Cerebellar cortex (tissue), 1 donor: ENCODE results near the gene MREG.
"Not testable (repeated sequence)": the region's sequence is repeated elsewhere in the genome, so short reads cannot be mapped to it uniquely, and the experiment has no call there.

Experiments used
- DNase-seq: peaks from one replicate; pipeline ENCODE4 v3.0.0-alpha.2; 2015; ENCODE audit warnings: low spot score

The MREG gene

DNA sequence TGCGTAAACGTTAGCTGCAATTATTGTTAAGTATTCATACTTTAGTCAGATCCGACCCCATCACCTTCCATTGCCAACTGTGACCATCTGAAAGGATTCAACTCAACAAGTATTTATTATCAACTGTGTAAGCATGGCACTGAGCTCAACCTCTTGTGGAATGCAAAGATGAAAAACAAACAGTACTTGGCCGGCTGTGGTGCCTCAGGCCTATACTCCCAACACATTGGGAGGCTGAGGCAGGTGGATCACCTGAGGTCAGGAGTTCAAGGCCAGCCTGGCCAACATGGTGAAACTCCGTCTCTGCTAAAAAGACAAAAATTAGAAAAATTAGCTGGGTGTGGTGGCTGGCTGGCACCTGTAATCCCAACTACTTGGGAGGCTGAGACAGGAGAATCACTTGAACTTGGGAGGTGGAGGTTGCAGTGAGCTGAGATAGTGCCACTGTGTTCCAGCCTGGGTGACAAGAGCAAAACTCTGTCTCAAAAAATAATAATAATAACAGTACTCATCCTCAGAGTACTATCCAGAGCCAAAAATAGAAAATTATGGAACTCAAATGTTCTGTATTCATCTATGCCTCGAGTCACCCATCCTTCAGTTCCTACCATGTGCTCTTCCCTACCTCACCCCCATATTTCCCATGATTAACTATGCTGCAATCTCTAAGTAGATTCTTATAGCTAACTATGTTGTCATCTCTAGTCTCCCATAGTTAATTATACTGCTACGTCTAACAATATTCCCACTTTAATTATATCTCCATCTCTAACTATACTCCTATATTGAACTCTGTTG is 8.6 kb upstream of the MREG start:
- DNase-seq = no peak

DNA sequence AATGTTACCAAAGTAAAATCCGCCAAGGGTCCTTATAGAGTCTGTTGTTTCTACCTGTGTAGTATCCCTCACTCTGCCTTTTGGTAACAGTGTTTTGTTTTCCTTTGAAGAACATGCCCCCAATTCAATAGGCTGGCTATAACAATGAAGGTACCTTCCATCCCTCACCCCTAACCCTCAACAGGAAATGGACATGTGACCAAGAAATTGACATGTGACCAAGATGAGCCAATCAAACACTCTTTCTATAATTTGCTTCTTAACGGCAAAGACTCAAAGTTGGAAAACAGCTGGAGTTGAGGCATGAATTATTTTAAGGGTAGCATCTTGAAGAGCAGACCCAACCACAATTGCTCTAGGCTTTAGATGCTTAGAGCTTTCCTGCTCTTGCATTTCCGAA is 5.4 kb upstream of the MREG start:
- no peak for DNase-seq

DNA sequence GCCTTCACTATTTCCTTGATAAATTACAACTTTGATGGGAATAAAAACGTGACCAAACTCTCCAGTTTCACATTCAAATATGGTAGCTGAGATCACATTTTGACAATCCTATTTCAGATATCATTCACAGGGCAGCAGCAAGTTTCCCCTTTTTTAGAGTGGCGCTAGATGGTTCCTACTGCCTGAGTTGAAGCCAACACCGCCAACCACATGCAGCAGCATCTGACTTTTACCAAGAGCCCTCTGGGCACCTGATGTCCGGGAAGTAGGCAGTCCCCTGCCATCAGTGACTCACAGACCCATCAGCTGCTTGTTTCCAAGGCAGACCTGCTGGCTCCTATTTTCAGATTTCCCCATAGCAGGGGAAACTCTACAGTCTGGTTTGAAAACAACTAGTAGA is 4.0 kb upstream of the MREG start:
- DNase-seq = peak; percentile 64

DNA sequence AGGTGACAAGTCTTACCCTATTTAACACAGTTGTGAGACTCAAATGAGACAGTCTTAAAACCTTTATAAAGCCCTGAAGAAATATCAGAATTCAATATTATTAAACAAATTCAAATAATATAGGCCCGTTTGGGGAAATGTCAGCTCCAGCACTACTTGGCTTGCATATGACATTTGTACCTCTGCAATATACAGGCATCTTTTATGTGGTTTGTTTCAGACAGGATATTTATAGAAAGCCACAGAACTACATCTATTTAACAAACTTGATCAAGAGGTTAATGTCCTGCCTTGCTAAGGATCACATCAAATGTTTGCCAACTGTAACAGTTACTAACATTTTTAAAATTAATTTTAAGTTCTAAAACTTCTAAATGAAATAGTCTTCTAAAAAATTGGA is 3.2 kb upstream of the MREG start:
- no peak for DNase-seq

DNA sequence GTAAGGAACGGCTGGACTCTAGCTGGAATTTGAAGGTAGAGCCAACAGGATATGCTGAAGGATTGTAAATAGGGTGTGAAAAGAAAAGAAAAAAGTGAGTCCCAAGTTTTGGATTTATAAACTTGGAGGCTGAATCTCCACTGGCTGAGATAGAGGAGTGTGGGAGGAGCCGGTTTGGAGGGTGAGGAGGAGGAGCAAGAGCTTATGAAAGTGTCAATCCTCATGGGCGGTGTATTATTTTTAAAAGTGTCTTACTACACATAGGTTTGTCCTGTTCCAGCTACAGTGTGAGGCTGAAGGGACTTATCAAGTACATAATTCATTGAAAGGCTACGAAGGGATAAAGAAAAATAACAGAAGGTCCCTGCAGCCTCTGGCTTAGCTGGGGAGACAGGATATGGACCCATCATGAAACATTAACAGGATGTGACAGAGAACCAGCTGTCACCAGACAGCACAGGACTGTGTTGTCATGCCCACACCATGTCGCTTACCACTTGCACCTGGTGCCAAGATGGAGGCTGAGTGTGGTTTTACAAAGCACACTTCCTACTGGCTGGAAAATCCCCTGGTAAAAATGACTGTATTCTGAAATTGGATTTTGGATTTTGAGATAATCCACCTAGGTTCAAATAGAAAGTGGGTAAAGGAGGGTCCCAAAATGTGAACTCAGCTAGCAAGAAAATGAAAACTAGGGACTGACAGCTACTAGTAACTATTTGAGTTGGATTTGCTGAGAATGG is 2.5 kb upstream of the MREG start:
- DNase-seq = peak; percentile 92

DNA sequence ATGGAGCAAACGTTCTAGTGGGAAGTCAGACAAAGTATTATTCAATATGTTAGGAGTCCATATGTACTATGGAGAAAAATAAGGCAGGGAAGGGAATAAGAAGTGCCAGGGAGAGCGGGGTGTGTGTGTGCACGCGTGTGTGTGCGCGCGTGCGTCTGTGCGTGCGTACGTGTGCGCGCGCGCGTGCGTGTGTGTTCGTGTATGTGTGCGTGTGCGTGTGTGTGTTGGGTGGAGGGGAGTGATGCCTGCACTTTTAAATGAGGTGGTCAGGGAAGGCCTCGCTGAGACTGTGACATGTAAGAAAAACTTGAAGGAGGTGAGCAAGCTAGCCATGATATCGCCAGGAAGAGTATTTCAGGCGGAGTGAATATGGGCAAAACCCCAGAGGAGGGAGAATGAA is 1.6 kb upstream of the MREG start:
- no peak for DNase-seq

DNA sequence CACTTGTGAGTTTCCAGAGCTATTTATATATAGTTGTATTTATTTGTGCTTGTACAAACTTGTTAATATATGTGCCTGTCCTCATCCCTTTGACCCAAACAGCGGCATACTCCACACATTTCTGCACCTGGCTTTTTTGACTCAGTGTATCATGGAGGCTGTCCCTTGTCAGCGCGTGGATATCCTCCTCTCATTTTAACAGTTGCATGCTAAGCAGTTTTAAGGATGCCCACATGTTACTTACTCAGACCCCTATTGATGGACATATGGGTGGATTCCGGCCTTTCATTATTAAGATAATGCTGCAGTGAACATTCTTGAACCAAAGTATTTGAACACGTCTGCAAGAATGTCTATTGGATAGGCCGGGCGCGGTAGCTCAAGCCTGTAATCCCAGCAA is 655 bp upstream of the MREG start:
- no peak for DNase-seq

DNA sequence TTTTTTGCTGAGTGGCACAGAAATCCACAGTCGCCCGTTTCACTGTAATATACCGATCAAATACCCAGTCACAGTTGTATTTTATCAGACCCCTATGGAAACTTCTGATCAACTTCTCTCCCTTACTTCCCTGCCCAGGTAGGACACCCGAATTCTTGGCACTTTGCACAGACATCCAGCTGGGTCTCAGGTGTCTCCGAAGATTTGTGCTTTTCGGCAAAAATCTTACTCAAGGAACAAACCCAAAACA is 596 bp downstream of the MREG start:
- DNase-seq = no peak

DNA sequence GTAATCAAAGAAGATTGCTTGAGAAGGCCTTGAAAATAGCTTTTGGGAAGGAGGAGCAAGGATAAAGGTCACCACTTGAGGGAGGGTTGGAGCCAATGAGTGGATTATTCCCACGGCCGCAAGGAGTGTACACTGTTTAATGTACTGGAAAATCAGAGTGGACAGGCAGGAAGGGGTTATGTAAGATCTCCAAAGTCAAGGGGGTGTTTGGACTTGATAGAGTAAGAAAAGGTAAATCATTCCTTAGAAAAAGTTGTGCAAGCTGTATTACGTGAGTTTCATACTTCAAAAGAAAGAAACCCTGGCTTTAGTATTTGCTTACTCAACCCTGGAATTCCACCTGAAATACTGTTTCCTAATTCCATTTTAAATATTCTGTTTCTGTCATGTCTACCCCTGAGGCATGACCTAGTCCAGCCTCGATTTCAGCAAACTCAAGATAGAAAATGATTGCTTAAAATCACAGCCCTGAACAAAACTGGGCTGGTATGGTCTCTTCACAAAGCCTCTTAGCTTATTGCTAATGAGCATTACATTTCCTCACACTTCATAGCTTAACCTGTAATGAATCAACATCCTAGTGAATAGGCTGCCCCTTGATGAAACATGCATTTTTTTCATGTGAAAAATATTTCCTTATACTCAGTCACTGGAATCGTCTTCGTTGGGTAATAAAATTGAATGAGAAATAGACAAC is 1.1 kb downstream of the MREG start:
- DNase-seq = peak; percentile 81

DNA sequence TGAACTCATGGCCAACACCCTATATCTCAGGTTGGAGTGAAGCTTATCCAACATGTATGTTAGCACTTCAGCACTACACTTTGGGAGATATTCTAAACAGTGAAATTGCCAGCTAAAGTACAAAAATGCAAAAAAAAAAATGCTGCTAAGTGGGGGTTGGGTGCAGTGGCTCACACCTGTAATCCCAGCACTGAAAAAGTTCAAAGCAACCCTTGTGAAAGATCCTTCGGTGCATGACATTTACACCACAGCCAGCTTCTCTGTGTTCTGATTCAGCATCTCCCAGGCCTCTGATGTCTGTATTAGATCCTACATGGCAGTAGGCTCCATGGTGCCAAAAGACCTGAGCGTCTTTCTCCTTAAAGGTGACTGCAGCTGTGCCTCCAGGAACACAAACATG is 4.1 kb downstream of the MREG start:
- not testable (repeated sequence) for DNase-seq

DNA sequence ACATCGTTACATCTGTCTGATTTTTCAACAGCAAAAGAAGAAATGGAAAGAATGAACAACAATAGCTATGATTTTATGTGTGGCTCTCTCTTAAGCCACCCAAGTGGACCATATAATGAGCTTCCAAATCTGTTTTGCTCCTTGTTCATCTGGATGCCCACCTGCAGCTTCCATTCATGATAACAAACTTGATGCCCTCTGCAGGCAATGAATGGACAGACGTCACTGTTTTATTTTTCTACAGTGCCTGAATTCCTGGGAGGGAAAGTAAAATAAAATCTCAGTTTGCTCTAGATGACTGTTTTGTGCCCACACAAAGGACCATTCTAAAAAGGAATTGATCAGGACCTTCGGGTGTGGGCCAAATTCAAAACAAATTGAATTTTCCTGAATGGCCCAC is 5.0 kb downstream of the MREG start:
- no peak for DNase-seq

DNA sequence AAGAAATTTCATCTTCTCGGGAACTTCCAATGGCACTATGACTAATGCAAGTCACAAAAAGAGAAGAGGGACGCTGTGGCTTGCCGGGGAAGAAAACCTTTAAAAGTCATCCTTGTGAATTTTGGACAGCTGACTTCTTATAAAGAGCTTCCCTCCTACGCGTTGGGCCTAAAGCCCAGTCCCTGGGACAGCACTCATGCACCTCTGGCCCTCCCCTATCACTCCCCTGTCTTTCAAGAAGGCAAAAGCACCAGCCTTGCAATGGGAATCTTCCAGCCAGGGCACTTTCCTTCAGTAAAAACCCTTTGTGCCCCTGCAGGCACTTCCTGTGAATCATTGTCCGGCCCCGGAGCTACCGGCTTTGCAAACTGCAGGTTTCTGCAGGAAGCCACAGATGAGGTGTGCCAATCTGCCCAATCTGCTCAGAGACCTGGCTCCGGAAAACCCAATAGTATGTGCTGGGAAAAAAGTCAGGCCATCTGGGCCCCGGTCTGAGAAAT is 7.1 kb downstream of the MREG start:
- peak; percentile 95 for DNase-seq

DNA sequence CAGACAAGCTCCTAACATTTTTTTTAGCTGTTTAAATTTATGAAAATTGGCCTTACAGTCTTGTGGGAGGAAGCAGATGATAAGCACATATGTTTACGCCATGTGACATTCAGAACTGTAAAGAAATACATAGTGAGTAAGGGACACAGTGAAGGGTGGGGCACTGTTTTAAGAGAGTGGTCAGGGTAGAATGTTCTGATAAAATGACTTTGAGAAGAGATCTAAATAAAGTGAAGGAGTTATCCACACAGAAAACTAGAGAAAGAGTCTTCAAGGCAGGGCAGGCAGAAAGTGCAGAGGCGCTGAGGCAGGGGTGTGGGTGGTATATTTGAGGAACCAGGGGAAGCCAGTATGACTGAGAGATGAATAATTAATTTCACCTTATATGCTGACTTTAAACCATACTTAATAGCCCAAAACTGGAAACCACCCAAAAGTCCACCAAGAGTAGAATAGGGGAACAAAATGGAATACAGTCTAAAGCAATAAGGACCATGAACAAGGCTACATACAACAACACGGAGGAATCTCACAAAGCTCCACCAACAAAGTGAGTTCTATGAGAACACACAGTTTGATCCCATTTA is 8.6 kb downstream of the MREG start:
- DNase-seq = no peak

DNA sequence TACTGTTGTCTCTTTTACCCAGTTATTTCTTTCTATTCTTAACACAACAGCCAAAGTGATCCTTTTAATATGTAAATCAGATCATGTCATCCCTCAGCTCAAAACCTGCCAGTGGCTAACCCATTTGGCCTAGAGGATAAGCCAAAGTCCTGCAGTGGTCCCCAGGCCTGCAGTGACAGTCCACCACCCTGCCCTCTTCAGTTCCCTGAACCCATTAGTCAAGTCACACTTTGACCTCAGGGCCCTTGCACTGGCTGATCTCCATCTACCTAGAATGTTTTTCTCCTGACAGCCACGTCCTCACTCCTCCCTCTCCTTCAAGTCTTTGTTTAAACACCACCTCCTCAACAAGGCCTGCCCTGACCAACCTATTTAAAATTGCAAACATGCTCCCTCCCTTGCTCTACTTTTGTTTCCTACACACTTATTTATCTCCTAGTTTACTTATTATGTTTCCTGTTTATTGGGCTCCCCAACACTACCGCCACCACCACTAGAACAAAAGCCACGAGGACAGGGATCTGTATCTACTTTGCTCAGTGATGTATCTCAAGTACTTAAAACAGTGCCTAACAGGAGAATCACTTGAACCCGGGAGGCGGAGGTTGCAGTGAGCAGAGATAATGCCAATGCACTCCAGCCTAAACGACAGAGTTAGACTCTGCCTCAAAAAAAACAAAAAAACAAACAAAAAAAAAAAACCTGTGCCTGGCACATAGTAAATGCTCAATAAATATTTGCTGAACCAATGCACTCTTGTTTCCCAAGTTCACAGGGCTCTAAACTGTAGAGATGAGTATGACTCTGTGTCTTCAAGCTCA is 9.3 kb downstream of the MREG start:
- no peak for DNase-seq

DNA sequence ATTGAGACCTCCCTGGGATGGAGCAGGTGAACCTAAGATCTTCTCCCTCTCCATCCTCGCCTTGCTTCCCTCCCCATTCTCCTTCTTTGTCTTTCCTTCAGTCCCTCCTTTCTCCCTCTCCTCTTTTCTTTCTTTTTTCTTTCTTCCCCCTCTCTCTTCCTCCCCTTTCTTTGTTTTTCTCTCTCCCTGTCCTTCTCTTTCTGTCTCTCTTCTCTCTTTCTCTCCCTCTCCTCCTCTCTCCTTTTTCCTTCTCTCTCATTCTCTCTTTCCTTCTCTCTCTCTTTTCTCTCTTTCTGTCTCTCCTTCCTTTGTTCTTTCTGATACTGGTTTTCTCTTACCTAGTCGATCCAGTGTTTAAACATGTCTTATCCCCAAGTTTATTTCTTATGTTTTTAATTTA is 10.7 kb downstream of the MREG start:
- DNase-seq = no peak

DNA sequence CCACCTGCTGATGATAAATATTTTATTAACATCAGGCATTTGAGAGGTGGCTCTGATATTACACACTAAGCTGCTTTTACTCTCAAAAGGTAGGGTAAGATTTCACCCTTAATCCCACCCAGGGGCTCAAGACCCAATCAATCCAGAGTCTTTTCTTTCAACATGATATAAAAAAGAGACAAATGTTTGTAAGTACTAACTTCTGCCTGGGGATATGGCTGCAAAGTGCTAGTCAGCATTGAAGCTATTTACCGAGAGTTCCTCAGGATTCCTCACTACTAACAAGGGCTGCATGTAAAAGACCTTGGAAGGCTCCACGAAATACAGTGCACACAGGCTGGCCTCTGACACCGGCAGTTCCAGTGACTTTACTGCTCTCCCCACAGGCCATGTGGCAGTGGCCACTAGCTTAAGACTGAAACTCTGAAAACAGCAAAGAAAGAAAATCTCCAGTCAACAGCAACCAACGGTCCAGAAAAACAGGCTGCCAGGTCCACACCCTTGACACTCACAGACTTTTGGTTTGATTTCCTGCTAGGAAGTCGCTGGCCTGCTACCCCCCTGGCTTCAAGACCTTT is 11.2 kb downstream of the MREG start:
- DNase-seq = peak; percentile 30

DNA sequence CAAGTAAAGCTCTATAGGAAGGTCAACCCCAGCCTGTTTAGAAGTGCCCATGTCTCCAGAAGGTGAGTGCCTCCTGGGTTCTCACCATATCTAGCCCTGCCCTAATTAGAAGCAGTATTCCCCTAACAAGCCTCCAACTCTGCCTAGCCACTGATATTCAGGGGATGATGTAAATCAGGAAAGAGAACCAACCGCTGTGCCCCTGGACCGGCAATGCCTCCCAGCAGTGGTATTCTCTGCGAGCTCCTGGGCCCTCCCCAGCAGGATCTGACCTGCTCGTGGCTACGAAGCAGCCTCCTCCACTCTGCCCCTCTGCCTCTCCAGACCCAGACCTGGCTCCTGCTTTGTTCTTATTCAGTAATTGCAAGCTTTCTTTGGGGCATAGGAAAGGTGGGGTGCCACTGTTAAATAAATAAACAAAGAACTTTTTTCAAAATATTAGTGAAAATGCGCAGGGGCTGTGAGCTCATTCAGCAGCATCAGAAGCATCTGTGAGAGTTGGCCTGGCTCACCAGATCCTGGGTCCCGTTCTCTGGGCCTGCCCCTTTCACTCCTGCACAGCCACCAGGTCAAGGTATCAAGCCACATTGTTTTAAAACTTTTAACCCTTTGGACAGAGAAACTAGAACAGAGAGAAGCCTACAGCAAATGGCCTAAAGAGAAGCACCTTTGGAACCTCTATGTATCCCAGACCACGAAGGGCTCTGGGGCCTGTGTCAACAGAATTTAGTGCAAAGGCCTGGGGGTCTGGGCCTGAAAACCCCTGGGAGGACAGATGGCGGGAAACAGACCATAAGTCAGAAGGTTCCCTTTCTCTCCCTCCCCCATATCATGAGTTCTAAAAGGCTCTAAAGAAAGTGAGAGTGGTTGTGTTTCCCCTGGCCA is 11.9 kb downstream of the MREG start:
- peak; percentile 74 for DNase-seq

DNA sequence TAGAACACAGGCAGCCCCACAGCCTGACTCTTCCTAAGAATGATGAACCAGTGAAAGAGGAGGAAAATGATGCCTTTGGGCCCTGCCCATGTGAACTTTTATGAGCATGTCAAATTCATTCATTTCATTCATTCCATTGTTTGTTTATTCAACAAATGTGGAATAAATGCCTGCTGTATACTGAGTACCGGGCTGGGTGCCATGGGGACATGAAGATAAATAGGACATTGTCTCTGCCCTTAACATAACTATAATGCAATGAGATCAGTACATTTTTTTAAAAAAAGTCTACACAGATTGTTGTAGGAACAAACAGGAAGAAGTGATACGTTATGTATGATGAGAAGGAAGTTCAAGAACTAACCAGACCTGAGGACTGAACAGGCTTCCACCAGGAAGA is 14.7 kb downstream of the MREG start:
- DNase-seq = no peak

DNA sequence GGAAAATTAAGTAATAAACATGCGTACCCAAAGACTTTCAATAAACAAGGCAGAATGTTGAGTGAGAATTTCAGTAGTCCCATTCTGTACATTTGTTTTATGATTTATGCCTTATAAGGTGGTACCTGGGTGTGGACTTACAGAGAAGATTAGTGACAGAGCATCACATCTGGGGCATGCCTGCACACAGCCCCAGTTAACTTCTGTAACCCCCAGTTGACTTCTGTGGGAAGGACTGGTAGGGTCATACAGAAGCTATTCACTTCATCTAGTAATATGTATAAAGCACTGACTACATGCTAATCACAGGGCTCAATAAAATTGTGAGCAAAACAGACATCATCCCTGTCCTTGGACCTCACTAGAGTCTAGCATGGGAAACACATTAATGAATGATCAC is 16.1 kb downstream of the MREG start:
- no peak for DNase-seq

DNA sequence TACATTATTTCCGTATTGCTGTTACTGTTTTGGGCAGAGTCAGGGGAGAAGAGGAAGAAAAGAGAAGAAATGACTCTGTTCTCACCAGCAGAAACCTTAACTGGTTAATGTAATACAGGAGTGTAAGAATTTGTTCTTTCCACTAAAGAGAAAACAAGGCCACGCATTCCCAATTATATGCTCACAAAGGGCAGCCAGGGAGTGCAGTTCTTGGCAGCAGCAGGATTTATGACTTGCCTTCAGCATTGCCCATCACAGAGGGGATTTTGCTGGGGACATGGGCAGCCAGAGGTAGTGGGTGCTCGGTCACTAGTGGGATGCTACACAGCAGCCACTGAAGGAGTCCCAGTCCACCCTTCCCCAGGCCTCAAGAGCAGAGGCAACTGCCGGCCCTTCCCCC is 18.4 kb downstream of the MREG start:
- no peak for DNase-seq
